C4-2B (cell line): Measurements from ENCODE around the gene TEX36.

Experiments used
- ZFX ChIP-seq: fragments of 450-650 bp; IDR thresholded peaks from 2 replicates; pipeline ENCODE4 v1.6.1; 2017
- TF ChIP-seq, protein P1 (sequence below): fragments of 450-650 bp; conservative IDR thresholded peaks from 2 replicates; pipeline ENCODE4 v1.5.1; 2017; ENCODE audit warnings: mild to moderate bottlenecking

DNA sequence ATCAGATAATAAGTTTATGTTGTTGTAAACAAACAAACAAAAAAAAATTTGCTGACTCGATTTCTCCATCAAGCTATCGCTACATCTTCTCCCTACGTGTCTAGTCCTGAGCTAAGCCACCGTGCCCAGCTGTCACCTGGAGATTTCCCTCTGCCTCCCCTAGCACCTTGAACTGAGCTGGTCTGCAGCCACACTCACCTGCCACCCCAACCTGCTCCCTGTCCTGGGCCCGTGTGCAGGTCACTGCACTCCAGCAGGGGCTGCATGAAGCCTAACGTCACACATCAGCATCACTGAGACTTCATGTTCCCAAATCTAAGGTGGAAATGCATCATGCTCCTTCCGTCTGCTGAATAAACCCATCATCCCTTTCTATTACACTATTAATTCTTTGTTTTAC lies 44.4 kb downstream of the TEX36 start:
- TF ChIP-seq, protein P1, sequence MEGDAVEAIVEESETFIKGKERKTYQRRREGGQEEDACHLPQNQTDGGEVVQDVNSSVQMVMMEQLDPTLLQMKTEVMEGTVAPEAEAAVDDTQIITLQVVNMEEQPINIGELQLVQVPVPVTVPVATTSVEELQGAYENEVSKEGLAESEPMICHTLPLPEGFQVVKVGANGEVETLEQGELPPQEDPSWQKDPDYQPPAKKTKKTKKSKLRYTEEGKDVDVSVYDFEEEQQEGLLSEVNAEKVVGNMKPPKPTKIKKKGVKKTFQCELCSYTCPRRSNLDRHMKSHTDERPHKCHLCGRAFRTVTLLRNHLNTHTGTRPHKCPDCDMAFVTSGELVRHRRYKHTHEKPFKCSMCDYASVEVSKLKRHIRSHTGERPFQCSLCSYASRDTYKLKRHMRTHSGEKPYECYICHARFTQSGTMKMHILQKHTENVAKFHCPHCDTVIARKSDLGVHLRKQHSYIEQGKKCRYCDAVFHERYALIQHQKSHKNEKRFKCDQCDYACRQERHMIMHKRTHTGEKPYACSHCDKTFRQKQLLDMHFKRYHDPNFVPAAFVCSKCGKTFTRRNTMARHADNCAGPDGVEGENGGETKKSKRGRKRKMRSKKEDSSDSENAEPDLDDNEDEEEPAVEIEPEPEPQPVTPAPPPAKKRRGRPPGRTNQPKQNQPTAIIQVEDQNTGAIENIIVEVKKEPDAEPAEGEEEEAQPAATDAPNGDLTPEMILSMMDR: no peak
- no peak for TF ChIP-seq ZFX
